T-helper 2 cell (primary cell): Measurements from ENCODE around the gene HIPK3.

Source experiments
- DNase-seq, 5 experiments: peaks; one replicate each; pipeline versions ENCODE4 v3.0.0 to v3.0.0-alpha.2; 2012 to 2022

The HIPK3 gene

DNA sequence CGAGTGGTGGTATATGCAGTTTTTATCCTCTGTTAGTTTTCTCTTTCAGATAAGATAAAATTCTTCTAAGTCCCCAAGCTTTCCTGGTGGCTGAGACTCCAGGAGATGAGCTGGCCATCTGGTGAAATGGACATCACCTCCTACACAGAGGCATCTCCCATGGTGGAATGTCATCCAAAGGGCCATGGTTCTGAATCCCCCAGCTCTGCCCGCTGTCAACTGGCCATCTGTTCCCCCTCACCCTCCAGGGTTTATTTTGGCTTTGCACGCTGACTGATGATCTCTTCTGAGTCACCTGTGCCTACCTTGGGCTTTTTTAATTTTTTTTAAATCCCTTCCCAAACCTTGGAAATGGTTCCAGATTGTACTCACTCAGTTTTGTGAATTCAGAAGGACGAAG is 142.2 kb downstream of the HIPK3 start:
- DNase-seq = no peak

DNA sequence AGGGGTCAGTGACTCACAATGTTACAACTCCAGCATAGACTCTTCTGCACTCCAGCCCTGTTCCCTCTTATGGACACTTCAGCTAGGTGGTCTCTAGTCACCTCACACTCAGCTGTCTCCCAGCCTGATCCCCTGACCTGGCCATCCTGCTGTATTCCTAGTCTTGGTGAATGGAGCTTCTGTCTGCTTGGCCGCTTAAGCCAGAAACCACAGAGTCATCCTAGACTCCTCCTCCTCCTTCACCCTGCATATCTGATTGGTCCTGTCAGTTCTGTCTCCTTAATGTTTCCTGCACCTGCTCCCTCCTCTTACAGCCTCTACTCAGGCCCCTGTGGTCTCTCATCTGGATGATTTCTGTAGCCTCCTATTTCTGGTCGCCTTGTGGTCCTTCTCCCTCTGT is 144.9 kb downstream of the HIPK3 start:
- DNase-seq = no peak

DNA sequence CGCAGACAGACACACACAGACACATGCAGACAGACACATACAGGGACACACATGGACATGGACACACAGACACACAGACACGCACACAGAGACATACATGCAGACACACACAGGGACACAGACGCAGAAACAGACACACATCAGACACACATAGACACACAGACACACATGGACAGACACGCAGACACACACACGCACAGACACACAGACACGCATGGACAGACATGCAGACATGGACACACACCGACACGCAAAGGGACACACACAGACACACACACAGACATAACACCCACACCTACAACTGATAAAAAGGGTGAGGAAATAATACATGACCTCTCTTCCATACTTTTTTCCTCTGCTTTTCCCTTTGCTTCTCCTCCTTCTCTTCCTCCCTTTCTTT is 146.2 kb downstream of the HIPK3 start:
- no peak for DNase-seq

DNA sequence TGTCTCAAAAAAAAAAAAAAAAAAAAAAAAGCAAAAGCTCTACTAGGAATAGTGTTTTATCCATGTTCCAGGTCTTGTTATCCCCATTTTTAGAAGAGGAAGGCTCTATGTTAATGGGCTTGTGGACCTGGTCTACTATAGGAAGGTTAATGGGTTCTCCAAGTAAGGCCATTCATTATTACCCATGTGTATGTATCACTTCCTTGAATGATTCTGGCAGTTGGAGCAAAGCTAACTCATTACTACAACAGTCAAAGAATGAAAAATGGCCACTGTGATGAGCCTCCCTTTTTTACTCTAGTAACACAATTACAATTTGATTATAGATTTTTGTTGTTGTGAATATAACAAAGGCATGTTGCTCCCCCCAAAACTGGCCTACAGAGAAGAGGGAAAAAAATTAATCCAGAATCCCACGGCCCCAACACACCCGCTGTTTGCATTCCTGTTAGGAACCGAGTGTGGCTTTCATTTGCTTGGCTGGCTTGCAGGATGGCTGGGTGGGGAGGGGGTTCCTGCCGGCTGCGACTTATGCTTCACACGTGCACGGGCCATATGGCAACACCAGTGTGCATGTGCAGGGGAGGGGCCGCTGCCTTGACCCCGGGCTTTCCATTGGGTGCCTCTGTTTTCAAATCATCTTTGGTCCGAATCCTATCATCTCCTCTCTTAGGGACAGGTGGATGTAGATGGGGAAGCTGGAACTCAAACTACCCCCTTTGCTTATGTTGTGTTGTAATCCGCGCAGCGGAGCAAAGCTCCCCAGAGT is 148.8 kb downstream of the HIPK3 start:
- DNase-seq = no peak
